WI38 (cell line): ENCODE data around the gene WNT7A.

Source experiments
- H3K4me3 ChIP-seq: 2 replicates; pipeline ENCODE4 v1.5.1; 2011; ENCODE audit warnings: low read depth, mild to moderate bottlenecking, control low read depth, low read length
- TF ChIP-seq, protein P1 (sequence below): IDR thresholded peaks from 2 replicates; pipeline ENCODE4 v1.5.1; 2012; ENCODE audit warnings: low read depth, mild to moderate bottlenecking, control low read depth, low read length

The WNT7A gene

DNA sequence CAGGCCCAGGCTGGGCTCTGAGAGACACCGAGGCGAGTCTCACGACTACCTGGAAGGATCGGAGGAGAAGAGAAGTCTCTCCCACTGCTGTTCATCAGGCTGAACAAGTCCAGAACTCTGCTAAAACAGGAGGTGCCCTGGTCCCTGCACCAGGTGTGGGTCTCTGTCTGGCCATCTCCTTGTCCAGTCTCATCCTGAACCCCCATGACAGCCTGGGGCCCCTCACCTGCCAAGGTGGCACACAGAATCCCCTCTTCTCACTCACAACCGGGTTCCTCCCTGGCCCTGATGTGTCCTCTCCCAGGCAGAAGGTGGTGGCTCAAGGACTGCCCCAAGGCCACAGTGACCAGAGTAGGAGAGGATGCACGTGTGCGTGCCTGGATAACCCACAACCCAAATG, 34.1 kb downstream of the WNT7A start:
- TF ChIP-seq, protein P1, sequence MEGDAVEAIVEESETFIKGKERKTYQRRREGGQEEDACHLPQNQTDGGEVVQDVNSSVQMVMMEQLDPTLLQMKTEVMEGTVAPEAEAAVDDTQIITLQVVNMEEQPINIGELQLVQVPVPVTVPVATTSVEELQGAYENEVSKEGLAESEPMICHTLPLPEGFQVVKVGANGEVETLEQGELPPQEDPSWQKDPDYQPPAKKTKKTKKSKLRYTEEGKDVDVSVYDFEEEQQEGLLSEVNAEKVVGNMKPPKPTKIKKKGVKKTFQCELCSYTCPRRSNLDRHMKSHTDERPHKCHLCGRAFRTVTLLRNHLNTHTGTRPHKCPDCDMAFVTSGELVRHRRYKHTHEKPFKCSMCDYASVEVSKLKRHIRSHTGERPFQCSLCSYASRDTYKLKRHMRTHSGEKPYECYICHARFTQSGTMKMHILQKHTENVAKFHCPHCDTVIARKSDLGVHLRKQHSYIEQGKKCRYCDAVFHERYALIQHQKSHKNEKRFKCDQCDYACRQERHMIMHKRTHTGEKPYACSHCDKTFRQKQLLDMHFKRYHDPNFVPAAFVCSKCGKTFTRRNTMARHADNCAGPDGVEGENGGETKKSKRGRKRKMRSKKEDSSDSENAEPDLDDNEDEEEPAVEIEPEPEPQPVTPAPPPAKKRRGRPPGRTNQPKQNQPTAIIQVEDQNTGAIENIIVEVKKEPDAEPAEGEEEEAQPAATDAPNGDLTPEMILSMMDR: no peak
- no peak overlapping the region for H3K4me3 ChIP-seq

DNA sequence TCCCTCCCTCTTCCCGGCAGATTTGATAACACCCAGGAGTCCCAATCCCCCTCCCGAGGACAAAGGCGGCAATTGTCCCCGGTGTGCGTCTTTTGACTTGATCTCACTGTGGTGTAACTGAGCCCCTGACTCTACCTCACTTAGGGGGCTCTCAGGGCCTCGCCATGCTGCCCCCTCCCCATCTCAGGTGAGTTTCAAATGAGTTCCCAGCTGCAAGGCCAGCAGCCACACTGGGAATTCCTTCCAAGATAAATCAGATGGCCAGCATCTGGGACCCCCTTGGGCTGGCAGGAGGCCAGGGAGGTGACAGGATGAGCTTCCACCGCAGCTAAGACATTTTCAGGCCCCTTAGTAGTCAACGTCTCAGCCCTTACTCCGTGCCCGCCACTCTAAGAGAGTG, 35.0 kb downstream of the WNT7A start:
- H3K4me3 ChIP-seq: no peak overlapping the region
- TF ChIP-seq, protein P1: no peak

DNA sequence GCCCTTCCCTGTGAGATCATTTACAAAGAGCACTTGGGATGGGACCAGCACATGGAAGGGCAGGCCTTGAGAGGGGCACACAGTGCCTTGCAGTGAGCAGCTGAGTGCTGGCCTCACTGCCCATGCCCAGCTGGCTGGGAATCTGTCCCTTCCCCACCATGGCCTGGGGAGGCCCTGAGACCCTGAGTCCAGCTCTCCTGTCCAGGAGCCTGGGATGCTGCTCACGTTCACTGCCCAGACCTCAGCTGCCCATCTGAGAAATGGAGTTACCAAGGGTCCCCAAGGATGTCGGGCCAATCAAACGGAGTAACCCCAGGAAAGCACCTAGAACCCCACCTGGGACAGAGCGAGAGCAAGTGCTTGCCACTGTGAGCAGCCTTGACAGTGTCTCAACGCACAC, 35.6 kb downstream of the WNT7A start:
- H3K4me3 ChIP-seq: no peak overlapping the region
- TF ChIP-seq, protein P1: no peak

DNA sequence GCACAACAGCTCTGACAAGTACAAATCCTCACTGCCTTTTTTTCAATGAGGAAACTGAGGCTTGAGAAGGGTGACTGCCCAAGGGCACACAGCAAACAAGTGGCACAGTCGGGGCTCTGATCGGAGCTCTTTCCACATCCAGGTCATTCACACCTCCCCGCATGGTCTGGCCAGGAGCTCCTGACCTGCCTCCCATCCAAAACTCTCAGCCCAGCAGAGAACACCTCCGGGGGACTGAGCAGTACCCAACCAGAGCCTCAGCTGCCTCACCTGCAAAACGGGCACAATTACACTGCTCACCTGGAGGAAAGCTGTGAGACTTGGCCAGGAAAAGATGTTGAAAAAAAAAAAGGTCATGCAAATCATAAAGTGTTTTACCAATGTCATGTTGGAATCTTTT, 36.5 kb downstream of the WNT7A start:
- TF ChIP-seq, protein P1: no peak
- H3K4me3 ChIP-seq: no peak overlapping the region

DNA sequence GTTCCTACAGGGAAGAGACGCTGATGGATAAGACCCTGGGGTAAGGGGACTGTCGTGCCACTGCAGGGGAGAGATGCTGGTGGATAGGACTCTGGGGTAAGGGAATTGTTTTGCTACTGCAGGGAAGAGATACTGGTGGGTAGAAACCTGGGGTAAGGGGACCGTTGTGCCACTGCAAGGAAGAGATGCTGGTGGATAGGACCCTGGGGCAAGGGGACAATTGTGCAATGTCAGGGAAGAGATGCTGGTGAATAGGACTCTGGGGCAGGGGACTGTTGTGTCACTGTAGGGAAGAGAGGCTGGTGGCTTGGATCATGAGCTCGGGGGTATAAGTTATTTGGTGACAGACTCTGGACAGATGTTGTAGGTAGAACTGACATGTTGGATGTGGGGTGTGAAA, 37.6 kb downstream of the WNT7A start:
- H3K4me3 ChIP-seq: no peak overlapping the region
- TF ChIP-seq, protein P1: no peak

DNA sequence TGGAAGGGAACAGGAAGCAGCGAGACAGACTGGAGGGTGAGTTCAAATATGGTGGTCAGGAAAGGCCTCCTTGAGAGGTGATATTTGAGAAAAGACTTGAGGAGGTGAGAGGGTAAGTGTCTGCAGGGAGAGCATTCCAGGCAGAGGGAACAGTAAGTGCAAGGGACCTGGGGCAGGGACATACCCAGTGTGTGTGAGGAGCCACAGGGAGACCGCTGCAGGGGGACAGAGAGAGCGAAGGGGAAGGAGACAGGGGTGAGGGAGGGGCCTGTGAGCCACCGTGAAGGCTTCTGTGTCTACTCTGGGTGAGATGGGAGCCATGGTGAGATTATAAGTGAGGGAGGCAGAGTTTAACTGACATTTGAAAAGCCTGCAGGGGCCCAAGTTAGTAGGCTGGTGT, 38.0 kb downstream of the WNT7A start:
- TF ChIP-seq, protein P1: no peak
- H3K4me3 ChIP-seq: no peak overlapping the region

DNA sequence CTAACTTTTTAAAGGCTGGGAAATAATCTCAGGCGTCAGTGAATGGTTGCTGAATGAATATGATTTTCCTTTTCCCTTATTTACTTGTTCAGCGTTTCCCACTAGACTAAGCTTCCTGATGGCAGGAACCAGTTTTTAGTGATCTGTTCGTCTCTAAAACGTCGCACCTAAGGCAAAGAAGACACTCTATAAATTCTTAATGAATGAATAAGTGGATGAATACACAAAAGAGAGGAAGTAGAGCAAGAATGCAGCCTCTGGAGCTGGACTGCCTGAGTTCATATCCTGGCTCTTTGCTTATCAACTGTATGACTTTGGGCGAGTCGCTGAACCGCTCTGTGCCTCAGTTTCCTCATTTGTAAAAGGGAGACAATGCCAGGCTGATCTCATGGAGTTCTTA, 38.7 kb downstream of the WNT7A start:
- H3K4me3 ChIP-seq: no peak overlapping the region
- TF ChIP-seq, protein P1: no peak
